Measurements from ENCODE around the gene SMCHD1.
A peak's percentile ranks its signal among the peaks of the same experiment; 100 is the strongest.

GRCh38 chr18:2655954-2656236, 369 bp downstream of the SMCHD1 start:
- TF ChIP-seq SPI1 (IDR thresholded peaks at IDR 0.05; ENCODE audit: borderline replicate concordance, low read depth) (no peak), POLR2AphosphoS5 (IDR thresholded peaks at IDR 0.05; ENCODE audit: low read depth) (no peak), REST (IDR thresholded peaks at IDR 0.05; ENCODE audit: insufficient replicate concordance, low read depth) (peak; percentile 15)
- TF ChIP-seq, protein P1, sequence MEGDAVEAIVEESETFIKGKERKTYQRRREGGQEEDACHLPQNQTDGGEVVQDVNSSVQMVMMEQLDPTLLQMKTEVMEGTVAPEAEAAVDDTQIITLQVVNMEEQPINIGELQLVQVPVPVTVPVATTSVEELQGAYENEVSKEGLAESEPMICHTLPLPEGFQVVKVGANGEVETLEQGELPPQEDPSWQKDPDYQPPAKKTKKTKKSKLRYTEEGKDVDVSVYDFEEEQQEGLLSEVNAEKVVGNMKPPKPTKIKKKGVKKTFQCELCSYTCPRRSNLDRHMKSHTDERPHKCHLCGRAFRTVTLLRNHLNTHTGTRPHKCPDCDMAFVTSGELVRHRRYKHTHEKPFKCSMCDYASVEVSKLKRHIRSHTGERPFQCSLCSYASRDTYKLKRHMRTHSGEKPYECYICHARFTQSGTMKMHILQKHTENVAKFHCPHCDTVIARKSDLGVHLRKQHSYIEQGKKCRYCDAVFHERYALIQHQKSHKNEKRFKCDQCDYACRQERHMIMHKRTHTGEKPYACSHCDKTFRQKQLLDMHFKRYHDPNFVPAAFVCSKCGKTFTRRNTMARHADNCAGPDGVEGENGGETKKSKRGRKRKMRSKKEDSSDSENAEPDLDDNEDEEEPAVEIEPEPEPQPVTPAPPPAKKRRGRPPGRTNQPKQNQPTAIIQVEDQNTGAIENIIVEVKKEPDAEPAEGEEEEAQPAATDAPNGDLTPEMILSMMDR (IDR thresholded peaks at IDR 0.05; ENCODE audit: insufficient read depth, low read length): no peak

Data from HL-60 (cell line).